AML-193 (cell line): ENCODE measurements around the gene ZNF304.
"Not testable (repeated sequence)": the region's sequence is repeated elsewhere in the genome, so short reads cannot be mapped to it uniquely, and the experiment has no call there.

Experiments used
- DNase-seq, 2 experiments: peaks; one replicate each; lab custom pipeline; 2025; lab: John Stamatoyannopoulos, UW

Gene ZNF304

DNA sequence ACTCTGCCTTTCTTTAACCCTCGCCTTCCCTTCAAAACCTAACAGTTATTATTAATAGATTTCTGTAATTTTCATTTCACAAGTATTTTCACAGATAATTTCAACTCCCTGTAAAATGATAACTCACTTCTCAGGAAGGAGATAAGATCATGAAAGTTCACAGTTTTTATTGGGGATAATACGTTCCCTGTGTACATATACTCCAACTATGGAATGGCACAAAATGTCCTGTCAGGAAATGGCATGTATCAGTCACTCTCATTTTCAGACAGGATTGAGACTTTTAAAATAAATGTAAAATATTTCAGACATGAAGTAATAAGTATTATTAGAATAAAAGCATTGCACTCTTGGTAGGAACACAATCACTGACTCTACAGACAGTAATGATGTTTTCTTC lies 11.3 kb downstream of the ZNF304 start:
- DNase-seq: no peak

DNA sequence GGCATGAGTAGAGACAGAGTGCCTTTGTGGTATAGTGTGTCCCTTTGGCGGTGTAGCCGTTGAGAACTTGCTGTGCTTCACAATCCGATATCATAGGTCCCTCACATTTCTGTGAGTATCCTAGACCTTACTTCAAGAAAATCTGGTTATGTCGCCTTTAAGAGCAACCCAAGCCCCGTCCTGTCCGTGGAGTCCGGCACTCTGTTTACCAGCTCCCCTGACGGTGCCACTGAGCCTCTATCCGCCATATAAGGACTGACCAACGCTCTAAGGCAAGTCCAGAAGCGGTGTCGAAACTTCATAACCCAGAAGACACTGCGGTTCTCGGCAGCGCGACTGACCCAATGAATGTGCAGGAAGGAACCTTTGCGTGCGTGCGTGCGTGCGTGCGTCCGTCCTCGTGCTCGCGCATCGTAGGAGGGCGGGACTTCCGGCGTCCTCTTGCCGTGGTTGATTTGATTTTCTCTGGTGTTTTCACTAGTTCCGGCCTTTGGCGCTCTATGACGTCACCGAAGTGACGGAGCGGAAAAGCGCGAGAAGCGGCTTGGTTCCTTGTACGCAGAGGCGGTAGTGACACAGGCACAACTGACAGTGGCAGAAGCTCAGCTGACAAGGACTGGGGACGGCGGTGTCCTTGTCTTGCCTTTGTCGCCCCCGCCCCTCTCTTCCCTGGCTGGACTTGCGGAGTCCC lies 12.1 kb downstream of the ZNF304 start, which contains the start of the genes TRAPPC2B and ZNF547:
Gene TRAPPC2B (plus strand): TSS at position 555 of the 691 bp plus-strand sequence. CDS start 1,283 bp downstream, outside the sequence.
Gene ZNF547 (plus strand): TSS at position 555 of the 691 bp plus-strand sequence. CDS start 5,005 bp downstream, outside the sequence.
- peak; percentile 93 to 96 for DNase-seq

DNA sequence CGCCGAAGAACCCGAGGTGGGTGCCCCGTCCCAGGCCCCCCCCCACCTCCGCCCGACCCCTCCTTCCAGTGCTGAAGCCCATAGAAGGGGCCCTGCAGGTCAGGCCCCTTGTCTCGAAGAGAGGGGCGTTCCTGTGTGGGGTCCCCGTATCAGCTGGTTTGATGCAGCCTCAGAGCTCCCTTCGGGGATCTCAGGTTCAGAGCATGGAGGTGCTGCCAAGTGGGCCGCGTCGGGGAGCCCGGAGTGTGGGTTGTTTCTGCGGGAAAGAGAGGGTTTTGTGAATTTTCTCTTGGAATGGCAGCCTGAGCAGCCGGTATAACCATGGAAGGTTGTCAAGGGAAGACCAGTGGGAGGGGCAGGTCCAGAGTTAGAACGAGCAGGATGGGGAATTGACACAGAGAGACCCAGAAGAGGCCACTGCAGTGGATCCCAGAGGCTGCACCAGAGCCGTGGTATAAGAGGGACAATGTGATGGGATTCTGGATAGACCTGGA lies 12.7 kb downstream of the ZNF304 start:
- DNase-seq: no peak

DNA sequence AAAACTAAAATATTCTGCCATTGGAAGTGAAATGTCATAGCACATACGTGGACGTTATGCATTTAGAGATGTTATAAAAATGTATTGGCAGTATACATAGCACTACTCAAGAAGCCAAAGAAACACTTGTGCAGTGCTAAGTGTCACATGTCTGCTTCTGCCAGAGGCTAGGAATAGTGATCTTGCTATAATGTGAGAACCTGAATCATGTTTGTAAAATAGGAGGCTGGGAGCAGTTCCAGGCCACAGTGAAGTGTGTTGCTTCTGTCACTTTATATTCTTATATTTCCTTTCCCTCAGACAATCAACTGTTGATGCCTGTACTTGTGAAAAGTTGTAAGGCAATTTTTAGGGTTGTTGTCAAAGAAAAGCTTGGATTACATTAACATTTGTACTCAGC lies 15.7 kb downstream of the ZNF304 start:
- DNase-seq: no peak

DNA sequence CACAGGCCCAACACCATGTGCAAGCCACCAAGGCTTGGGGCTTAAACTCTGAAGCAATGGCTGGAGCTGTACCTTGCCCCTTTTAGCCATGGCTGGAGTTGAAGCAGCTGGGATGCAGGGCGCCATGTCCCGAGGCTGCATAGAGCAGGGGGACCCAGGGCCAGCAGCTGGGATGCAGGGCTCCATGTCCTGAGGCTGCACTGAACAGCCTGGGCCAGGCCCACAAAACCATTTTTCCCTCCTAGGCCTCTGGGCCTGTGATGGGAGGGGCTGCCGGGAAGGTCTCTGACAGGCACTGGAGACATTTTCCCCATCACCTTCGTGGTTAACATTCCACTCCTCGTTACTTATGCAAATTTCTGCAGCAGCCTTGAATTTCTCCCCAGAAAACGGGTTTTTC lies 23.1 kb downstream of the ZNF304 start:
- no peak for DNase-seq

DNA sequence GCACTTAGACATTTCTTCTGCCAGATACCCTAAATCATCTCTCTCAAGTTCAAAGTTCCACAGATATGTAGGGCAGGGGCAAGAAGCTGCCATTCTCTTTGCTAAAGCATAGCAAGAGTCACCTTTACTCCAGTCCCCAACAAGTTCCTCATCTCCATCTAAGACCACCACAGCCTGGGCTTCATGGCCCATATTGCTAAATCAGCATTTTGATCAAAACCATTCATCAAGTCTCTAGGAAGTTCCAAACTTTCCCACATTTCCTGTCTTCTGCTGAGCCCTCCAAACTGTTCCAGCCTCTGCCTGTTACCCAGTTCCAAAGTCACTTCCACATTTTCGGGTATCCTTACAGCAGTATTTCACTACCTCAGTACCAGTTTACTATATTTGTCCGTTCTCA lies 23.6 kb downstream of the ZNF304 start:
- DNase-seq: not testable (repeated sequence)

DNA sequence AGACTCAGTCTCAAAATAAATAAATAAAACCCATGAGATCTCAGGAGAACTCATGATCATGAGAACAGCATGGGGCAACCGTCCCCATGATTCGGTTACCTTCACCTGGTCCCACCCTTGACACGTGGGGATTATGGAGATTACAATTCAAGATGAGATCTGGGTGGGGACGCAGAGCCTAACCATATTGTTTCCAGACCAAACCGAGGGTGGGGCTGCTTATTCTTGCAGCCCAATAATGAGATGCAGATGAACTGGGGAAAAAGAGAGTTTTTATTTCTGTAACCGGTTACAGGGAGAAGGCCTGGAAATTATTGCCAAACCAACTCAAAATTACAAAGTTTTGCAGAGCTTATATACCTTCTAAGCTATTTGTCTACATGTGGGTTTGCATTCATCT lies 25.1 kb downstream of the ZNF304 start:
- no peak for DNase-seq

DNA sequence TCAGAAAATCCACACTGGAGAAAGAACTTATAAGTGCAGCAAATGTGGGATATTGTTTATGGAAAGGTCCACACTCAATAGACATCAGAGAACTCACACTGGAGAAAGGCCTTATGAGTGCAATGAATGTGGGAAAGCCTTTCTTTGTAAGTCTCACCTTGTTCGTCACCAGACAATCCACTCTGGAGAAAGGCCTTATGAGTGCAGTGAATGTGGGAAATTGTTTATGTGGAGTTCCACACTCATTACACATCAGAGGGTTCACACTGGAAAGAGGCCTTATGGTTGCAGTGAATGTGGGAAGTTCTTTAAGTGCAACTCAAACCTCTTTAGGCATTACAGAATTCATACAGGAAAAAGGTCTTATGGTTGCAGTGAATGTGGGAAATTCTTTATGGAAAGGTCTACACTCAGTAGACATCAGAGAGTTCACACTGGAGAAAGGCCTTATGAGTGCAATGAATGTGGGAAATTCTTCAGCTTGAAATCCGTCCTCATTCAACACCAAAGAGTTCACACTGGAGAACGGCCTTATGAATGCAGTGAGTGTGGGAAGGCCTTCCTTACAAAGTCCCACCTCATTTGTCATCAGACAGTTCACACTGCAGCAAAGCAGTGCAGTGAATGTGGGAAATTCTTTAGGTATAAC lies 26.6 kb downstream of the ZNF304 start:
- DNase-seq: no peak

DNA sequence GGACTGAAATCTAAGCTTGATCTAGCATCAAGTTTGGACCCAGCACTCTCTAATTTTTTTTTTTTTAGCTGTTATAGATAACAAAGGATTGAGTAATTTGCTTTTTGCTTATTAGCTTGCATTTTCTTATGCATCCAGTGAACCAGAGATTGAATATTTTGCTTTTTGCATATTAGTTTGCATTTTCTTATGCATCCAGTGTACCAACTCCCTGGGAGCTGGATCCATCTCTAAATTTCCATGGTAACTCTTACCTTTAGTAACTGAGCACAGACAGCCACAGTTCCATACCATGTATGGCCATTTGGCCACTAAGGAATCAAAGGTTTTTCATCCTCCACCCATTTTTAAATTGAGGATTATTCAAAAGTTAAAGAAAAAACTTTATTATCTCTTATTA lies 29.9 kb downstream of the ZNF304 start:
- no peak for DNase-seq

DNA sequence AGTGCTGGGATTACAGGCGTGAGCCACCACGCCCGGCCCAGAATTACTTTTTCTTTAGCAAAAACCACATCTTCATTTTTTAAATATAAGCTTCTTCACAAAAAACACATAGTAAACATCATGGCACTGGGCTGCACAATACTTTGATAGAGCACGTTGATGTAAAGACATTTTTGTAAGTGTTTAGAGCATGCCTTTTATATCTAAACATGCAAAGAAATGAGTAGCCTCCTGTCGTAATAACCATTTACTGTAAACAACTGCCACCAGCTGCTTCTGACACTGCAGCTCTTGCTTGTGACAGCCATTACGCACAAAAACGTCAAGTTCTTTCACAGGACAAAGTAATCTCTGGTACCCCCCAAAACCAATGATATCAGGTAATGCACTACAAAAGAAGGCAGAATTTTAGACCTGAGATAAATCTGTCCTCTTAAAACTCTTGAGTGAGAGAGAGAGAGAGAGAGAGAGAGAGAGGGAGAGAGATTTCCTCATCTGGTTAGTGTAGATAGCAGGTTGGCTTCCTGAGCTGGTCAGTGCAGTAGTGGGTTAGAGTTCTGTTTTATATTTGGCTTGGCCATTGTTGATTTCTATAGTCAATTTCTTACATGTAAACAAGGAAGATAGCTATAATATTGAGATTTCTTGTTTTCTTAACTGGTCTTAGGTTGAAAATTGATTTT lies 31.9 kb downstream of the ZNF304 start:
- no peak for DNase-seq

DNA sequence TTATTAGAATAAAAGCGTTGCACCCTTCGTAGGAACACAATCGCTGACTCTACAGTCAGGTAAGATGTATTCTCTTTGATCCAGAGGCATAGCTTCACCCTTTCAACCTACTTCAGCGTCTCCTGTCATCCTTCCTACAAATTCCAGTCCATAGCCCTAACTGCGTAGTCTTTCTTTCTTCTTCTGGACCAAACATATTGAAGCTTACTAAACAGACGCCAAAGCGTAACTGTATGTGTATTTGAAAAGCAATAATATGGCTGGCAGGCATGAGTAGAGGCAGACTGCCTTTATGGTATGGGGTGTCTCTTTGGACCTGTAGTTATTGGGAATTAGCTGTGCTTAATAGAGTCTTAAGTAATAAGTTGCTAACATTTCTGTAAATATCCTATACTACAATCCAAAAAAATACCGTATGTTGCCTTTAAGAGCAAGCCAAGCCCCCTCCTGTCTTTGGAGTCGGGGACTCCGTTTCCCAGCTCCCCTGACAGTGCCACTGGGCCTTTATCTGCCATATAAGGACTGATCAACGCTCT lies 38.2 kb downstream of the ZNF304 start:
- DNase-seq: no peak

DNA sequence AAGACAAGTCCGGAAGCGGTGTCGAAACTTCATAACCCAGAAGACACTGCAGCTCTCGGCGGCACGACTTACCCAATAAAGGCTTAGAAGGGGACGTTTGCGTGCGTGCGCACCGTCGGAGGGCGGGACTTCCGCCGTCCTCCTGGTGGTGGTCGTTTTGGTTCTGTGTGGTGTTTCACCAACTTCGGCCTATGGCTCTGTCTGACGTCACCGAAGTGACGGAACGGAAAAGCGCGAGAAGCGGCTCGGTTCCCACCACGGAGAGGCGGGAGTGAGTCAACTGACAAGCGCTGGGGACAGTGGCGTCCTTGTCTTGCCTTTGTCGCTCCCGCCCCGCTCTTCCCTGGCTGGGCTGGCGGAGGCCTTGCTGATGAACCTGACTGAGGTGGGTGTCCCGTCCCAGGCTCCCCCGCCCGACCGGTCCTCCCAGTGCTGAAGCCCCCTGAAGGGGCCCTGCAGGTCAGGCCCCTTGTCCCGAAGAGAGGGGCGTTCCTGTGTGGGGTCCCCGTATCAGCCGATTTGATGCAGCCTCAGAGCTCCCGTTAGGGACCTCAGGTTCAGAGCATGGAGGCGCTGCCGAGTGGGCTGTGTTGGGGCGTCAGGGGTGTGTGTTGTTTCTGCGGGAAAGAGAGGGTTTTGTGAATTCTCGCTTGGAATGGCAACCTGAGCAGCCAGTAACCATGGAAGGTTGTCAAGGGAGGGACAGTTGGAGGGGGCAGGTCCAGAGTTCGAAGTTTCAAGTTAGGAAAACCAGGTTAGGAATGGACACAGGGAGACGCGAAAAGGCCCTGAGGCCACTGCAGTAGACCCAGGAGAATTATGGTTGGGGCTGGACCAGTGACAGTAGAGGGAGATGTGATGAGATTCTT lies 38.9 kb downstream of the ZNF304 start, which contains the start of gene ZNF548:
Gene ZNF548 (plus strand): TSS at position 125 of the 869 bp plus-strand sequence. CDS start 246 bp downstream, at position 371.
- DNase-seq: peak; percentile 92 to 94

DNA sequence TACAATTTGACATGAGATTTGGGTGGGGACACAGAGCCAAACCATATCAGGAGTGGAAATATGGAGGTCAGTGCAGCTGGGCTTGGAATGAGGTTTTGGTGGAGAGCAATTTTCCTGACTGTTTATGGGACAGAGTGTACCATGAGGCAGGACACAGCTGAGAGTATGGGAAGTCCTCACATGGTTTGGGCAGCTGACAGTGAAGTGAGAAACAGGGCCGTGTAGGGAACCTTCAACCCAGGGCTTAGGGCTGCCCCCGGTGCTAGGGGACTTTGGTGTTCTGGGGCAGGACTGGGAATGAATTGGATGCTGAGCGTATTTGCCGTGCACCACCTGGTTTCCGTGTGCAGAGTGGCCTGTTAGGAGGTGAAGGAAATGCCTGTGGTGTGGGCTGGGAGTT lies 44.6 kb downstream of the ZNF304 start:
- no peak for DNase-seq

DNA sequence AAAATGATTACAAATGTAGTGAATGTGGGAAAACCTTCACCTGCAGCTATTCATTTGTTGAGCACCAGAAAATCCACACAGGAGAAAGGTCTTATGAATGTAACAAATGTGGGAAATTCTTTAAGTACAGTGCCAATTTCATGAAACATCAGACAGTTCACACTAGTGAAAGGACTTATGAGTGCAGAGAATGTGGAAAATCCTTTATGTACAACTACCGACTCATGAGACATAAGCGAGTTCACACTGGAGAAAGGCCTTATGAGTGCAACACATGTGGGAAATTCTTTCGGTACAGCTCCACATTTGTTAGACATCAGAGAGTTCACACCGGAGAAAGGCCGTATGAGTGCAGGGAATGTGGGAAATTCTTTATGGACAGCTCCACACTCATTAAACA lies 47.8 kb downstream of the ZNF304 start:
- no peak for DNase-seq

DNA sequence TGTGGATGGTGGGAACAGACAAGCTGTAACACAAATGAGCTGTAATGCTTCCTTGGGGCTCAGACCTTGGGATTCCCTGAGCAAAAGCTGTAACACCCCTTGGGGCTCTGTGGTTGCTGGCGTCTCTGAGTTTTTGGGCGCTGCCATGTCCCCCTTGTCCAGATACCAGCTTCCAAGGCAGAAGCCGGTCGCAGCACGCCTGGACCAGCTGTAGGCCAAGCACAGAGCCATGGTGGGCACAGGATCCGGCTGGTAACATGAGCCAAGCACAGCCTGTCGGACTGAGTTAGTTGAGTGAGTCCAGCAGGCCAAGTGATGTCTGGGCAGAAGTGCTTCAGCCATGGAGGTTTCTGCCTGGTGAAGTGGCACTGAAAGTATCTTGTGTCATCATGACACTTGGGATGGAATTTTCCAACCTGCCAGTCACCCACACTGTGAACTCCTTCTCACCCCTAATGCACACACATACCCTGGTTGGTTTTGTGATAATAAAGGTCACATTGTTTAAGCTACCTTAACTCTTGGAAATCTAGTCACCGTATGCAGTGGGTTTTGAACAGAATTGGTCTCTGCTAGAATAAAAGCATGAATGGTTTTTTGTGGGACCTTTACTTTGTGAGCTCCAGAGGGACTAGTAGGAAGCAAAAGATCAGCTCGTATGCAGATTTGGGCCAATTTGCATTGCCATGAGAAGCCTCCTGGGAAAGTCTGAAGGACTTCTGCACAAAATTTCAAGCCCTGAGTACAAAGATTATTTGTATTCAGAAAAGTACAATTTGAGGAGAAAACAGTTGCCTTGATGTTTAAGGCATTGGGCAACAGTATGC lies 52.9 kb downstream of the ZNF304 start:
- no peak for DNase-seq

DNA sequence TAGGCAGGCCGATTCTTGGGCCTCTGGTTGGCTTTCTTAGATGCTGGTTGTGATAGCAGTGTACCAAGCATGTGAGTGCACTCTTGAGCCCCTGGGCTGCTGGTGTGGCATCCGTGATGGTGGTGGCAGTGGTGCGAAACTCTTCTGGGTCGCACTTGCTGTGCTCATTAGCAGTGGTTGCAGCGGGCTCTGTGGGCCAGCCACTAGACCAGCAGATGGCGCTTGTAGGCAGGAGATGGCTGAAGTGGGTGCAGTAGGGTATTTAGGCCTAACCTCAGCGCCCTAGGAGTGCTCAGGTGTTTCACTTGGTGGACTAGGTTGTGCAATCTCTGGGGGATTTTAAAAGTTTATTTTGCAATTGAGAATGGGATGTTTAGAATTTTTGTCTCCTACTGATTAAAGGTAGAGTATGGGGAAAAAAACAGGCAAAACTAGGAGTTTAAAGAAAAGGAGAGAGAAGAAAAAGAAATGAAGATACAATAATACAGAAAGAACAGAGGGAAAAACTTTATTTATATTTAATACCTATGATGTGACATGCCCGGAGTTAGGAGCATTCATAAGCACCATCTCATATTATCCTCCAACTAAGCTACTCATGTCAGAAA lies 55.5 kb downstream of the ZNF304 start:
- peak; percentile 69 for DNase-seq
